Activated CD4-positive, alpha-beta T cell treated with anti-CD3 and anti-CD28 coated beads, Interleukin-2, amount 50 U/mL, for 4 hours (primary cell): Measurements from ENCODE around the gene CERK.

Experiments used
- DNase-seq, 2 experiments: peaks; one replicate each; pipeline ENCODE4 v3.0.0-alpha.2; 2020

The CERK gene

GRCh38 chr22:46696614-46697013 is 41.4 kb downstream of the CERK start:
- no peak for DNase-seq

GRCh38 chr22:46696229-46696518 is 41.9 kb downstream of the CERK start:
- DNase-seq: no peak

- no peak for DNase-seq
Observed at GRCh38 chr22:46695346-46696228, 42.5 kb downstream of the CERK start.

DNA sequence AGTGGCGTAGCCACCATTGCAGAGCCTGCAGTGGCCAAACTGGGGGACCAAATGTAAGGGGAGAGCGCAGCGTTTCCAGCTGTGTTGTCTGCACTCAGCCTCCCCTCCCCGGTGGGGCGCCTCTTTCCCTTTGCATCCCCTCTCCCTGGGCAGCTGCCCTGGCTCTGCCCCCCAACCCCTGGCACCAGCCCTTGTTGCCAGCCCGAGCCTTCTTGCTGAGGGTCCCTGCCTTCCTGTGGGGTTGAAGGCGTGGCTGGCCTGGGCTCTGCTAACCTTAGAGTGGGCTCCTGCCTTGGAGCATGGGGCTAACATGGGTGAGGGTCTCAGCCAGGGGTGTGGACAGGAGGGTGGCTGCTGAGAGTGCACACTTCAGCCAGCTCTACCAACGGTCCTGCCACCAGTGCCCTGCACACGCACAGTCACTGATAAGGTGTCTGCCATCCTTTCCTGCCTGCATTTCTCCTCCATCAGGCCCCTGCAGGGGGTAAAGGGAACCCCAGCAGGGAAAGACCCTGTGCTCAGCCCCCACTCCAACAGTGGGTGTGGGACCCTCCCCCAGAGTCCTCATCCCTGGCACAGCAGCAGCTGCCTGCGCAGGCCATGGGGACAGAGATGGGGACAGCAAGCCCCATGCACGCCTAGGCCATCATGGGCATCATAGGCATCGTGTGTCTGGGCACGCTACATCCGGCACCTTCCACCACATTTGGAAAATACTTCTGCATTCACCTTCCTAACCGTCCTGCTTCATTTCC is 43.5 kb downstream of the CERK start:
- no peak for DNase-seq

DNA sequence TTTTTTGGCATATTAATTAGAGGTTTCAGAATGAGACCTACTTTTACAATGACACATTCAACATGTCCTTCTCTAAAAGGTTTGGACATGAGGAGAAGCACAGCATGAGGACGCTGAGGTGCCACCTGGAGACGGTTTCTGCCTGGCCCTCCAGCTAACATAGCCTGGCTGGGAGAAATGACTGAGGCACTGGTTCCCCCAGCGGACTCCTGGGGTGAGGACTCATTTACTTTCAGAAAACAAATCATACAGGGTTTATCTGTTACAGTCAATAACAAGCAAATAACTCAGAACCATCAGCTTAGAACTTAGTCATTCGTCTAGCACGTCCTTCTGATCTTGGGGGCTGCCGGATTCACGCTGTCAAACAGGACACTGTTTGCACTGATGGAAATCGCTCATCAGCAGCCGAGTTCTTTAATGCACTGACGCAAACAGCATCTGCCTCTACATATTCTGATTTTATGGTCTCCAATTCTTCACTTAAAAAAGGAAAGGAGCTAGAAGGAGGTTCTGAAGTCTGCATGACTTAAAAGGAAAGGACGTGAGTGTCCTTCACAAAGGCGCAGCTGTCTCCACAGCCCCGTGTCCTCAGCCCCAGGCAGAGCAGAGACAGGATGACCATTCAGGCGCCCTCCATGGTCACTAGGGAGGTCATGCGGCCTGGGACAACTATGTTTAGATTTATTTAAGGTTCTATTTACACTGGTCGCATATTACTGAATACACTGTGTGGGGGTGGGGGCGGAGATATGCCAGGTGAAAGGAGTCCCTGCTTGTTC is 44.2 kb downstream of the CERK start:
- DNase-seq: no peak

DNA sequence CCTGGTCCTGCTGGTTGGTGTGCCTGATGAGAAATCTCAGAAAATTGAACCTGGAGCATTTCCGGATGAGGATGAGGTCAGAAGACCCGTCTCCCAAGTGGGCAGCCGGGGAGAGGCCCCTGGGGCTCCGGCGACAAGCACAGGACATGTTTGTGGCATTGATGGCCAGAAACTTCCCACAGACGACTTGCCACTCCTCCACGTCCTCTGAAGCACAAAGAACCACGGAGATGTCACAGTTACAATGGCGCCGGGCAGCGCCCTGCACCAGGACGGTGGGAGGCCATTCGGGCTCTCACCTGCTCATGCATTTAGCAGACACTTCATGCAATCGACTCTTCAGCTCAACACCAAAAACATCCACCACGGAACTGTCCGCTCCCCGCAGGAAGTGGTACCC is 46.5 kb downstream of the CERK start:
- DNase-seq: no peak

GRCh38 chr22:46690146-46690545 is 47.9 kb downstream of the CERK start:
- no peak for DNase-seq

DNA sequence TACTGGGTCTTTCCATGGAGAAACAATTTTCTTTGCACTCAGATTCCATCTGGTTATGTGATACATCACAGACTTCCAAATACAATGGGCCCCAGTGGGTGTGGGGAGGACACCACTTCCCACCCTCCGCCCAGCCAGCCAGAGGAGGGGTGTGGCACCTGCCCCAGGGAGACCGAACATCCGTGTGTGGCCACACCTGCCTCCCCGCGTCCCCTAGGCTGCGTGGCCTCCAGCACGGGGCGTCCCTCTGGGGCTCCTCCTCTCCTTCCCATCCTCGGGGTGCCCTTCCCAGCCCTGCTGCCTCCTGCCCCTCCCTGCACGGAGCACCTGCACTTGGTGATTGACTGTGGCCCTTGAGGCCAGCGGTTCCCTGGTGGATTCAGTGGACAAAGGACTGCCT is 49.1 kb downstream of the CERK start:
- DNase-seq: no peak

GRCh38 chr22:46687460-46687859 is 50.6 kb downstream of the CERK start:
- DNase-seq: no peak

GRCh38 chr22:46687048-46687444 is 51.0 kb downstream of the CERK start:
- no peak for DNase-seq

DNA sequence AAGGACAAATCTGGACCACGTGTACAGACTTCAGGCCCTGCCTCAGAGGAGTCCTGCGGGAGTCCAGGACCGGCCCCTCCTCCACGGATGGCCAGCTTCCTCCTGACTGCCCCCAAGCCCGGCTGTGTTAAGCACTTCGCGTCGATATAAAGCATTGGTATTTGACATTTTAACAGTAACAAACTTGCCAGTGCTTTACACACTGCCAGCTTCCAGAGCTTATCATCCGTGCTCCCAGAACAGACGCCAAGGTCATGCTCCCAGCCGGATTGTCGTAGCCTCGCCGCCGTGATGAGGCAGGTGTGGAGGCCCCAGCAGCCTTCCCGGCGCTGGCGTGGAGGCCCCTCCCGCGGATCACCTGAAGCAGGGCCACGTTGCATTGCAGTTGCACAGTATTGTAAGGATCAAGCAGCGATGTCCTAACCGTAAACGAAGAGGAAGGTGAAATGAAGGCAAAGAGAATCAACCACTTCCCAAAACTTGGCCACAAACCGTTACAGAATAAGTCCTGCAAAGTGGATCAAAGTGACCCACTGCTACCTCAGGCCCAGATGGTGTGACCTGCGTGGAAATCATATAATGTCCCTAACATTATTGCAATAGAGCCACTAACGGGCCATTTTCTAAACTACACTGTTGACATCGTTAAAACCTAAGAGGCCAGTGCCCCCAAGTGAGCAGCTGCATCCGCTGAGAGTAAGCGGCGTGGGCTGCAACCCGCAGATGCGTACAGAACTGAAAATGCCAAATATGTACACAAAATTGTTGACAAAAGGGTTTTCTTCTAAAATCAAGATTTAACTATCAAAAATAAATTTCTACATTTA is 51.6 kb downstream of the CERK start:
- no peak for DNase-seq

- DNase-seq: no peak
Observed at GRCh38 chr22:46684706-46685105, 53.3 kb downstream of the CERK start.

- no peak for DNase-seq
Observed at GRCh38 chr22:46682011-46682731, 55.9 kb downstream of the CERK start.

- DNase-seq: no peak
Observed at GRCh38 chr22:46681010-46681409, 57.0 kb downstream of the CERK start.

- DNase-seq: no peak
Observed at GRCh38 chr22:46679706-46680269, 58.3 kb downstream of the CERK start.

GRCh38 chr22:46678785-46679700 is 59.0 kb downstream of the CERK start:
- no peak for DNase-seq

- no peak for DNase-seq
Observed at GRCh38 chr22:46678003-46678657, 59.9 kb downstream of the CERK start.

GRCh38 chr22:46677323-46678002 is 60.6 kb downstream of the CERK start:
- DNase-seq: no peak

DNA sequence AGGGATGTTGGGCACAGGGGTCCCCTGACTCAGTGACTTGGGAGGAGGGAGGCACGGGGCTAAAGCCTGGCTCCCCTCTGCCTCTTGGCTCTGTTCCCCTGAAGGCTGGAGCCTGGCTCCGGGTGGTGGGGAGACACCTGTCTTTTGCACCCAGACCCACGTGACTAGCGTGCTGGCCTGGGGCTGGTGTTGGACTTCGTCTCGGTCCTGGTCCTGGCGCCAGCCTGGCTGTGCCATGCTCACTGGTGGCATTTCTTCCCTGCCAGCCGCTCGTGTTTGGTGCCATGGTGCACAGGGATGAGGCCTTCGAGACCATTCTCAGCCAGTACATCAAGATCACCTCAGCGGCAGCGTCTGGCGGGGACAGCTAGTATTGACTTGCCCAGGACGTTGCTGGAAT is 61.2 kb downstream of the CERK start:
- no peak for DNase-seq
